Breast epithelium (tissue), 4 donors: ENCODE measurements around the gene EDNRB. TPM values are rescaled to one million over a fixed set of nuclear protein-coding genes. Genes with fewer than 3 reads are reported as not detected.
"Not testable (repeated sequence)": the region's sequence is repeated elsewhere in the genome, so short reads cannot be mapped to it uniquely, and the experiment has no call there.

Experiments used
- DNase-seq, 2 donors: peaks; one replicate each; pipeline ENCODE4 v3.0.0-alpha.2; 2019; ENCODE audit warnings: low spot score in 2 of 2
- H3K27ac ChIP-seq, 2 donors: fragments of 200-600 bp; sonication (generic) in 1 of 2; one replicate each; pipeline ENCODE4 v1.5.1; 2016 to 2019; ENCODE audit warnings: mild to moderate bottlenecking in 1 of 2
- H3K27me3 ChIP-seq, 2 donors: fragments of 200-600 bp; sonication (generic) in 1 of 2; one replicate each; pipeline versions ENCODE4 v1.5.1 to v1.6.0; 2017 to 2019; ENCODE audit warnings: control low read depth in 1 of 2, mild to moderate bottlenecking in 1 of 2
- H3K36me3 ChIP-seq: fragments of 200-600 bp; one replicate; pipeline ENCODE4 v1.5.1; 2019
- H3K4me1 ChIP-seq, 2 donors: fragments of 200-600 bp; sonication (generic); one replicate each; pipeline ENCODE4 v1.5.1; 2016 to 2019; ENCODE audit warnings: control low read depth in 1 of 2
- H3K4me3 ChIP-seq, 3 donors: fragments of 200-600 bp; sonication (generic); 1 replicate in 2 of 3; 2 replicates in 1 of 3; pipeline ENCODE4 v1.5.1; 2016 to 2019; ENCODE audit warnings: mild to moderate bottlenecking in 3 of 3, moderate library complexity in 2 of 3
- H3K9me3 ChIP-seq, 2 donors: fragments of 200-600 bp; sonication (generic) in 1 of 2; one replicate each; pipeline ENCODE4 v1.5.1; 2016 to 2019; ENCODE audit warnings: control low read depth in 1 of 2
- POLR2A ChIP-seq: fragments of 450-650 bp; IDR thresholded peaks from one replicate; pipeline ENCODE4 v1.6.1; 2016; ENCODE audit warnings: antibody characterized with exemption, mild to moderate bottlenecking, moderate library complexity
- POLR2AphosphoS5 ChIP-seq, 3 donors: sonication (generic); formaldehyde crosslinking; IDR thresholded peaks; one replicate each; pipeline ENCODE4 v1.6.1; 2017; ENCODE audit warnings: antibody characterized with exemption in 3 of 3
- intact Hi-C: fragments of 100-400 bp; cut with DNase I; formaldehyde crosslinking; loops from one replicate; pipeline ENCODE4 v1.15.1; 2023; ENCODE audit warnings: low total_unique reads
- total RNA-seq, 3 donors: library from RNA; depleted of rRNA; stranded (reverse); fragments of >200 nt; gene quantifications; one replicate each; pipeline ENCODE4 v1.1.0, GENCODE V29; 2016
- TF ChIP-seq, protein P1 (sequence below), 3 donors: fragments of 450-650 bp; IDR thresholded peaks; one replicate each; pipeline ENCODE4 v1.5.1; 2016 to 2017; ENCODE audit warnings: antibody characterized with exemption in 3 of 3, mild to moderate bottlenecking in 3 of 3, moderate library complexity in 3 of 3

The EDNRB gene
- 100 to 1,000 TPM in 2 of 3 donors, 10 to 100 TPM in 1; 22.8 to 116 (median 106) TPM for total RNA-seq

DNA sequence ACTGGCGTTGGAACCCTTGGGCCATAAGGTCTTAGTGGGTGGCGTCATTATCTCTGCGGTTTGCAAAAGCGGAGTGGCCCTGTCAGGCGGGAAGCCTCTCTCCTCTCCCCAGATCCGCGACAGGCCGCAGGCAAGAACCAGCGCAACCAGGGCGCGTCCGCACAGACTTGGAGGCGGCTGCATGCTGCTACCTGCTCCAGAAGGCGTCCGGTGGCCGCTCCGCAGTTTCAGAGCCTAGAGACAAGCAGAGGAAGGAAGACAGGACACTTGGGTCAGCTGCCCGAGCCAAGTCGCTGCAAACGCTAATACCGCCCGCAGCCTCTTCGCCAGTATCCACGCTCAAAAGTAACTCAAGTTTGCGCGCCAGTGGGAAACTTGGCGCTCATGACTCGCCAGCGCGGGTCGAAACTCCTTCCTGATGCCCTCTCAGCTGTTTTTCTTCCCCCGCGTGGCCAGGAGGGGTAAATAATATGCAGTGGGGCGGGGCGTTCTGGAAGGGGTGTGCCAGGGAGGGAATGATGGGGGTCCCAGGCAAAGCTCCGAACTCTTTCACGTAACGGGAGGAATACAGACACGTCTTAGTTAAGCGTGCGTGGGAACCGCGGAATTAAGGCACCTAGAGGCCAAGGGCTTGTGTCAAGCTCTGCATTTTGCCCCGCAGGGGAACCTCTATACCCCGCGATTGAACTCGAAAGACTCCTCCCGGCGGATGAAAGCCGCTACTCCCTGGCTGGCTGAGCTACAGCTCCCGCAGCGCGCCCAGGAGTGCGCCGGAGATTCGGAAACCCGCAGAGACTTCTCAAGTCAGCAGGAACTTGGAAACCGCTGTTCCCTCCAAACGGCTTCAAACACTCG is at the start of gene EDNRB:
EDNRB (minus strand) TSS at position 441 of the 855 bp plus-strand sequence; CDS start at position 183, 258 bp downstream.
- intact Hi-C loops = no loop called here
- Histone ChIP-seq H3K9me3 (no peaks in the 10 kb centered on the region), H3K4me3 (peak within 1 kb of the TSS; percentile 52 to 72 (median 59)), H3K36me3 (no peaks in the 10 kb centered on the region), H3K27ac (peak within 1 kb of the TSS; percentile 44 to 71), H3K27me3 (peaks cover 0 to 4% of the 10 kb centered on the region in 2 donors), H3K4me1 (no peaks in the 10 kb centered on the region)
- no peak for DNase-seq
- TF ChIP-seq POLR2A (no peak), POLR2AphosphoS5 (IDR thresholded peaks at IDR 0.05) (peak in 1 of 3 donors; percentile 13)
- TF ChIP-seq, protein P1, sequence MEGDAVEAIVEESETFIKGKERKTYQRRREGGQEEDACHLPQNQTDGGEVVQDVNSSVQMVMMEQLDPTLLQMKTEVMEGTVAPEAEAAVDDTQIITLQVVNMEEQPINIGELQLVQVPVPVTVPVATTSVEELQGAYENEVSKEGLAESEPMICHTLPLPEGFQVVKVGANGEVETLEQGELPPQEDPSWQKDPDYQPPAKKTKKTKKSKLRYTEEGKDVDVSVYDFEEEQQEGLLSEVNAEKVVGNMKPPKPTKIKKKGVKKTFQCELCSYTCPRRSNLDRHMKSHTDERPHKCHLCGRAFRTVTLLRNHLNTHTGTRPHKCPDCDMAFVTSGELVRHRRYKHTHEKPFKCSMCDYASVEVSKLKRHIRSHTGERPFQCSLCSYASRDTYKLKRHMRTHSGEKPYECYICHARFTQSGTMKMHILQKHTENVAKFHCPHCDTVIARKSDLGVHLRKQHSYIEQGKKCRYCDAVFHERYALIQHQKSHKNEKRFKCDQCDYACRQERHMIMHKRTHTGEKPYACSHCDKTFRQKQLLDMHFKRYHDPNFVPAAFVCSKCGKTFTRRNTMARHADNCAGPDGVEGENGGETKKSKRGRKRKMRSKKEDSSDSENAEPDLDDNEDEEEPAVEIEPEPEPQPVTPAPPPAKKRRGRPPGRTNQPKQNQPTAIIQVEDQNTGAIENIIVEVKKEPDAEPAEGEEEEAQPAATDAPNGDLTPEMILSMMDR (IDR thresholded peaks at IDR 0.05) = peak in 1 of 3 donors; percentile 11

DNA sequence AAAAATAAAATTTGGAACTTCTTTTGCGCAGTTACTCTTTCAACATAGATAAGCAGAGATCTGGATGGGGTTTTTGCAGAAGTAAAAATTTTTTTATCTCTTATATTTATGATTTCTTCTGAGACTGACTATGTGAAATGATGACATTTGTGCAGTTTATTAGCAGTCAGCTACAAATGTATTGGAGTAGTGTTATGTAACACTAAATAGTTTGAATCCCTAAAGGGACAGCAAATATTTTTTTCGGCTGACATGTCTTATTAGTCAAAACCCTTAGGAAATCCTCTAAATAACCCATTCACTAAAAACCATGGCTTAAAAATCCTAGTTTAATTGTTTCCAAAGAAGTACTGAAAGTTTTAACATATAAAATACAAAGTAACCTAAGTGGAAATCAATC is 48.0 kb upstream of the EDNRB start:
- no peaks in the 10 kb centered on the region for H3K27me3 ChIP-seq
- H3K36me3 ChIP-seq = no peaks in the 10 kb centered on the region
- H3K4me1 ChIP-seq = no peaks in the 10 kb centered on the region
- TF ChIP-seq POLR2A = no peak
- TF ChIP-seq POLR2AphosphoS5 (IDR thresholded peaks at IDR 0.05) = no peak
- TF ChIP-seq, protein P1 (IDR thresholded peaks at IDR 0.05) = no peak
- H3K27ac ChIP-seq = no peak overlapping the region
- DNase-seq = no peak
- no peaks in the 10 kb centered on the region for H3K9me3 ChIP-seq
- H3K4me3 ChIP-seq = no peak overlapping the region
- intact Hi-C loops = no loop called here

DNA sequence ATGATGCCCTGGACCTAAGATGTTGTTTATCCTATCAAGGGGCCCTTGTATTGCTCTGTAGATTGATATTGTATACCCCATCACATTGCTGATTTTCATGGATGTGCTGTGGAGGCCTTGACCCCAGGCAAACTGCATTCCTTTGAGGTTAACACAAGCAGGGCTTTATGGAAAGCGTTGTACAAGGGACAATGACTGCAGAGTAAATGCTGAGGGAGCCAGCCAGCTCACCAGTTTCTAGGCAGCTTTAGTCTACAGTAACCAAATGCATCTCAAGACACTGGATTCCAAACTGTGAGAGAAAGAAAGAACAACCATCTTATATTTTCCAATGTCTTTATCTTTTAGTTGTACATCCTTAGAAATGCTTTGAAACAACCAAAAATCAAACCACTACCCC is 34.1 kb upstream of the EDNRB start:
- no peaks in the 10 kb centered on the region for H3K27me3 ChIP-seq
- DNase-seq = no peak
- H3K4me1 ChIP-seq = no peaks in the 10 kb centered on the region
- no peak overlapping the region for H3K27ac ChIP-seq
- no peaks in the 10 kb centered on the region for H3K36me3 ChIP-seq
- intact Hi-C loops = no loop called here
- no peak overlapping the region for H3K4me3 ChIP-seq
- peaks cover 0 to 13% of the 10 kb centered on the region in 2 donors for H3K9me3 ChIP-seq
- TF ChIP-seq POLR2AphosphoS5 (IDR thresholded peaks at IDR 0.05) = no peak
- no peak for TF ChIP-seq POLR2A
- TF ChIP-seq, protein P1 (IDR thresholded peaks at IDR 0.05) = no peak

DNA sequence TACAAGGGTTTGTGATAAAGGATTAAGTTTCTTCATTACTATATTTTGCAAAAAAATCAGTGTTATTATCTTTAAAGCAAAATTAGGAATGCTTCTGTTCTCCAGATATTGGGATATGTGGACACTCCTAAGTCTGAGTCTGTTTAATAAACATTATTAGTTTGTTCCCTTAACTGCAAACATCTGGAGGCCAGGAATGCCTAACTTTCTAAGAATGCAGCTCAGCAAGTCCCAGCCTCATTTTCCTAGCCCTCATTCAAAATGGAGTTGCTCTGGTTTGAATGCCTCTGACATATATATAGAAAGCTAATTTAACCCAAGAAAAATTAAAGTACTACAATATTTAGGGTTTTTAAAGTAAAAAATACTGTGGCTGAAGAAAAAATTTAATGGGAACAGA is 33.6 kb upstream of the EDNRB start:
- no peak overlapping the region for H3K4me3 ChIP-seq
- no peaks in the 10 kb centered on the region for H3K4me1 ChIP-seq
- DNase-seq = no peak
- TF ChIP-seq POLR2A = no peak
- TF ChIP-seq POLR2AphosphoS5 (IDR thresholded peaks at IDR 0.05) = no peak
- TF ChIP-seq, protein P1 (IDR thresholded peaks at IDR 0.05) = no peak
- no peaks in the 10 kb centered on the region for H3K36me3 ChIP-seq
- H3K9me3 ChIP-seq = peaks cover 0 to 13% of the 10 kb centered on the region in 2 donors
- no peak overlapping the region for H3K27ac ChIP-seq
- no peaks in the 10 kb centered on the region for H3K27me3 ChIP-seq
- intact Hi-C loops = no loop called here

DNA sequence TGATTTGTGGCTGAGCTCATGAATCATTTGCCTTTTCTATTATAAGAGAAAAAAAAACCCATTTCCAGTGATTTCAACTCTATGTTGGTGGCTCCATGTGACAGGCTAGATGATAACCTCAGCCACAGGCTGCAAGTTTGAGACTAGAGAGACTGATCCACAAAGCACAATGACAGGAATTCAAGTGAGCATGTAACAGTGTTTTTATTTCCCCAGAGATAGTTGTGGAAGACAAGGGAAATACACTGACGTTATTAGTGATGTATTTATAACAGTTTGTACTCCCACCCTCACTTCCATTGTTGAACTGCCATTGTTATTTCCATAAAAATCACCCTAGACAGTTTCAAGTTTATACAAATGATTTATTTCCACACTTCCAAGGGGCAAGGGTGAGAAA is 27.9 kb upstream of the EDNRB start:
- TF ChIP-seq POLR2A (no peak), POLR2AphosphoS5 (IDR thresholded peaks at IDR 0.05) (no peak)
- TF ChIP-seq, protein P1 (IDR thresholded peaks at IDR 0.05) = no peak

DNA sequence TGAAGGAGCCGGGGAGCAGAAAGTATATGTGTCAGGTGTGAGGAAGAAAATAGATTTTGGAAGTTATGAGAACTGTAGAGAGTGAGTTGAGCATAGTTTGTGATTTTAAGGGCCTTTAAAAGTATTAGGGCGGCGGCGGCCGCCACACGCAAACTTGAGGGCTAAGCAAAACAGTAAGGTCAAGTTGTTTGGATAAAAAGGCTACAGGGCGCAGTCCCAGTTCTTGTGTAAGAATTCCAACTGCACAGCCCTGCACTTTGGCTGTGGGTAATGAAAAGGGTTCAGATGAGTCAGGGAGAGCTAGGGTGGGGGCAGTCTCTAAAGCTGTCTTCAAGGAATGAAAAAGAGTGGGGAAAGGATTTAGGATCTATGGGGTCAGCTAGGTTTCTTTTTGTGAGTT is 16.4 kb upstream of the EDNRB start:
- H3K9me3 ChIP-seq, H3K4me3 ChIP-seq, H3K27ac ChIP-seq: not testable (repeated sequence)

More for the DNA sequence above, 27.9 kb upstream of the EDNRB start:
- Histone ChIP-seq H3K36me3 (no peaks in the 10 kb centered on the region), H3K4me1 (no peaks in the 10 kb centered on the region), H3K4me3 (no peak overlapping the region), H3K9me3 (no peaks in the 10 kb centered on the region), H3K27me3 (no peaks in the 10 kb centered on the region), H3K27ac (no peak overlapping the region)
- intact Hi-C loops = no loop called here
- no peak for DNase-seq

More for the DNA sequence above, 16.4 kb upstream of the EDNRB start:
- intact Hi-C loops, H3K4me1 ChIP-seq, H3K27me3 ChIP-seq, DNase-seq, H3K36me3 ChIP-seq: not testable (repeated sequence)
